Calu3 (cell line): Measurements from ENCODE around the gene LSM2. TPM values are rescaled to one million over a fixed set of nuclear protein-coding genes. Genes with fewer than 3 reads are reported as not detected.
"Not testable (repeated sequence)": the region's sequence is repeated elsewhere in the genome, so short reads cannot be mapped to it uniquely, and the experiment has no call there.

Source experiments
- BruUV-seq: library from RNA; stranded (reverse); fragments of 400-500 nt; replicated peaks from 2 replicates; lab custom pipeline; 2021; lab: Mats Ljungman, UMichigan
- CTCF ChIA-PET: fragments of 300-600 bp; sonication (Branson Sonifier 250); formaldehyde crosslinking; loops from one replicate; lab custom pipeline; 2022; ENCODE audit warnings: antibody characterized with exemption; lab: Charles Lee
- DNase-seq: peaks from one replicate; pipeline ENCODE4 v3.0.0; 2022
- H3K27ac Mint-ChIP-seq: one replicate; pipeline ENCODE4 v1.8.0; 2022; ENCODE audit warnings: mixed read lengths; ENCODE audit not compliant: unreplicated experiment
- H3K27me3 Mint-ChIP-seq: one replicate; pipeline ENCODE4 v1.8.0; 2022; ENCODE audit warnings: mixed read lengths; ENCODE audit not compliant: unreplicated experiment
- H3K36me3 Mint-ChIP-seq: one replicate; pipeline ENCODE4 v1.8.0; 2022; ENCODE audit warnings: mild to moderate bottlenecking, moderate library complexity, mixed read lengths; ENCODE audit not compliant: insufficient read depth, unreplicated experiment
- H3K4me1 Mint-ChIP-seq: one replicate; pipeline ENCODE4 v1.8.0; 2022; ENCODE audit warnings: mild to moderate bottlenecking, low read depth, mixed read lengths; ENCODE audit not compliant: unreplicated experiment
- H3K4me3 Mint-ChIP-seq: one replicate; pipeline ENCODE4 v1.8.0; 2022; ENCODE audit warnings: mild to moderate bottlenecking, low read depth, moderate library complexity, mixed read lengths; ENCODE audit not compliant: unreplicated experiment
- H3K9me3 Mint-ChIP-seq: one replicate; pipeline ENCODE4 v1.8.0; 2022; ENCODE audit warnings: low read depth, mixed read lengths; ENCODE audit not compliant: unreplicated experiment
- intact Hi-C: fragments of 100-400 bp; cut with micrococcal nuclease; formaldehyde crosslinking; loops from one replicate; pipeline ENCODE4 v1.10.0; 2022; ENCODE audit not compliant: unreplicated experiment
- total RNA-seq: library from RNA; stranded (reverse); gene quantifications from 2 replicates; pipeline ENCODE4 v1.2.3, GENCODE V29; 2022
- TF ChIP-seq, protein P1 (sequence below): fragments of 200-600 bp; IDR thresholded peaks from one replicate; pipeline ENCODE4 v1.8.0; 2022; ENCODE audit warnings: antibody characterized with exemption; ENCODE audit not compliant: unreplicated experiment

LSM2 gene
- total RNA-seq, 1 experiment from 2014 or later, result 144 TPM

- TF ChIP-seq, protein P1, sequence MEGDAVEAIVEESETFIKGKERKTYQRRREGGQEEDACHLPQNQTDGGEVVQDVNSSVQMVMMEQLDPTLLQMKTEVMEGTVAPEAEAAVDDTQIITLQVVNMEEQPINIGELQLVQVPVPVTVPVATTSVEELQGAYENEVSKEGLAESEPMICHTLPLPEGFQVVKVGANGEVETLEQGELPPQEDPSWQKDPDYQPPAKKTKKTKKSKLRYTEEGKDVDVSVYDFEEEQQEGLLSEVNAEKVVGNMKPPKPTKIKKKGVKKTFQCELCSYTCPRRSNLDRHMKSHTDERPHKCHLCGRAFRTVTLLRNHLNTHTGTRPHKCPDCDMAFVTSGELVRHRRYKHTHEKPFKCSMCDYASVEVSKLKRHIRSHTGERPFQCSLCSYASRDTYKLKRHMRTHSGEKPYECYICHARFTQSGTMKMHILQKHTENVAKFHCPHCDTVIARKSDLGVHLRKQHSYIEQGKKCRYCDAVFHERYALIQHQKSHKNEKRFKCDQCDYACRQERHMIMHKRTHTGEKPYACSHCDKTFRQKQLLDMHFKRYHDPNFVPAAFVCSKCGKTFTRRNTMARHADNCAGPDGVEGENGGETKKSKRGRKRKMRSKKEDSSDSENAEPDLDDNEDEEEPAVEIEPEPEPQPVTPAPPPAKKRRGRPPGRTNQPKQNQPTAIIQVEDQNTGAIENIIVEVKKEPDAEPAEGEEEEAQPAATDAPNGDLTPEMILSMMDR, result no peak
- no peaks in the 10 kb centered on the region for H3K9me3 Mint-ChIP-seq
- intact Hi-C loops, result no loop called here
- peaks cover 95% of the 10 kb centered on the region for H3K36me3 Mint-ChIP-seq
- H3K4me3 Mint-ChIP-seq, result no peak overlapping the region
- no peaks in the 10 kb centered on the region for H3K27me3 Mint-ChIP-seq
- no peak overlapping the region for H3K27ac Mint-ChIP-seq
- CTCF ChIA-PET, result interaction anchor here (0.6 to 1.6 kb wide), 3 partner anchors 10 to 527 kb away, joined by 3 to 17 read pairs (median 3); partner anchors contain the start of gene LSM2
- peaks cover 28% of the 10 kb centered on the region for H3K4me1 Mint-ChIP-seq
- no TSS peak for BruUV-seq
- DNase-seq, result no peak
These were observed 9.8 kb downstream of the LSM2 start for GRCh38 chr6:31796993-31797385.

DNA sequence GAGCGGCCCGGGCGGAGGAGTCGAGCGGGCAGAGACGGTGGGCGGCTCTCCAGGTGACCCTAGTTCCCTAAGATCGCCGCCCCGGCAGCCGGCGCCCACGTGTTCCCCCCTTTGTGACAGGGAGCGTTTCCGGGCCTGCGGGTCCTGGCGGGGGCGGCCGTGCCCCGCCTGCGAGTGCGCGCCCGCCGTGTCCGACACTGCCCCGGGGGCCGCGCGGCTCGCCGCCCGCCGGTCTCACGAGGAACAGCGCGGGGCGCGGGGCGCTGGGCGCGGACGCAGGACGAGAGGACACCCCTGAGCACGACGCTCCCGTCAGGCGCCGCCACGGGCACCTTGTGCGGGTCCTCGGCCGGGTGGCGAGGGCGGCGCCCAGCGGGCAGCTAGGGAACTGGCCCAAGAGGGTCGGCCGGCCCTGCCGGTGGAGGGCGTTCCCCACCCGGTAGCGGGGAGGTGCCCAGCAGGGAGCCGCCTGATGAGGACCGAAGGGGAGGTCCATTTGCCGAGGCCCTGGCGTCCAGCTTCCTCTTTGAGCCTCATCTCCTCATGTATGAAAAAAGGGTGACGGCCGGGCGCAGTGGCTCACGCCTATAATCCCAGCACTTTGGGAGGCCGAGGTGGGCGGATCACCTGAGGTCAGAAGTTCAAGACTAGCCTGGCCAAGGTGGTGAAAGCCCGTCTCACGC, 11.0 kb downstream of the LSM2 start, which contains the start of gene VARS1:
TSS of gene VARS1 (minus strand) at position 137 of the 683 bp plus-strand sequence. CDS start 535 bp downstream, outside the sequence.
- intact Hi-C loops, result loop anchor here (2.0 kb wide), 1 partner anchor 25 kb away; no protein-coding TSS in a partner anchor
- BruUV-seq, result no TSS peak
- peak within 1 kb of the TSS; percentile 84 for H3K4me3 Mint-ChIP-seq

DNA sequence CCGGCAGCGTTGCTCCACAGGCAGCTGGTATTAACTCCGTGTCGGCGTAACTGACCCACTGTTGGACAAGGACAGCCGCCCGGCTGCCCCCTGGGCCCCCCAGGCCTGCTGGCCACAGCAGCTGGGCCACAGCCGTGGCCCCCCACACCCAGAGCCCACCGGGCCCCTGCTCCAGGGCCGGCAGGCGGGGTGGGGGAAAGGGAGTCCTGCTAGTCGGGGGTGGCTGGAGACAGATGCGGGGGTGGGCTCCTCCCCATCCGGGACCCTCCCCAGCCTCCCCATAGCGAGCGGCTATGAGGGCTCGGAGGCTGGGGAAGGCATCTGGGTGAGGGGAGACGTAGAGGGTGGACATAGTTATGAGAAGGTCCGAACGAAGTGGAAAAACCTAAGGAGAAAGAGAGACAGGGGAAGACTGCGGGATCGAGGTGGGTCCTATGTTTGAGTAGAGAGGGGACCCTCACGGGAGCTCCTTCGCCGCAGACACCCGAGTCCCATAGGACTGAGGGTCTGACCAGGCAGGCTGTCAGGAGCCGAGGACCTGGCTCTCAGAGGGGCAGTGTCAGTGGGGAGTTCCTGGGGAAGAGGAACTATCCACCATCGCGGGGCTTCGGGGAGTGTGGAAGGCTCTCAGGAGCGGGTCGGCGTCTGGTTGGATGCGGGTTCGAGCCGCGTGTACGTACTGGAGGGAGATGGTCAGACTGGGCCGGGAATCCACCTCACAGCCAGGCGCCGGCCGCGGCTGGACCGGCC, 11.7 kb downstream of the LSM2 start:
- intact Hi-C loops, result loop anchor here (2.0 to 5.0 kb wide), 2 partner anchors 26 to 37 kb away; no protein-coding TSS in a partner anchor
- Mint-ChIP-seq H3K9me3 (no peaks in the 10 kb centered on the region), H3K27me3 (no peaks in the 10 kb centered on the region), H3K4me1 (peaks cover 45% of the 10 kb centered on the region), H3K27ac (peak overlapping the region; percentile 93), H3K4me3 (peak overlapping the region; percentile 84), H3K36me3 (peaks cover 94% of the 10 kb centered on the region)
- CTCF ChIA-PET, result interaction anchor here (0.5 to 2.7 kb wide), 12 partner anchors 12 to 333 kb away, joined by 3 to 19 read pairs (median 6); partner anchors contain the start of genes ATF6B, HSPA1A, HSPA1B and HSPA1L
- TF ChIP-seq, protein P1, result no peak
- no peak for DNase-seq
- TSS peak; percentile 36 for BruUV-seq

More for the DNA sequence above, 11.0 kb downstream of the LSM2 start, which contains the start of gene VARS1:
- Mint-ChIP-seq H3K36me3 (peaks cover 94% of the 10 kb centered on the region), H3K27me3 (no peaks in the 10 kb centered on the region), H3K9me3 (no peaks in the 10 kb centered on the region), H3K27ac (peak within 1 kb of the TSS; percentile 93), H3K4me1 (peaks cover 40% of the 10 kb centered on the region)
- TF ChIP-seq, protein P1, result peak; percentile 96
- DNase-seq, result peak; percentile 99
- CTCF ChIA-PET, result interaction anchor here (0.7 to 2.7 kb wide), 13 partner anchors 10 to 150 kb away, joined by 3 to 19 read pairs (median 4); partner anchors contain the start of genes HSPA1A, HSPA1B, HSPA1L and LSM2

DNA sequence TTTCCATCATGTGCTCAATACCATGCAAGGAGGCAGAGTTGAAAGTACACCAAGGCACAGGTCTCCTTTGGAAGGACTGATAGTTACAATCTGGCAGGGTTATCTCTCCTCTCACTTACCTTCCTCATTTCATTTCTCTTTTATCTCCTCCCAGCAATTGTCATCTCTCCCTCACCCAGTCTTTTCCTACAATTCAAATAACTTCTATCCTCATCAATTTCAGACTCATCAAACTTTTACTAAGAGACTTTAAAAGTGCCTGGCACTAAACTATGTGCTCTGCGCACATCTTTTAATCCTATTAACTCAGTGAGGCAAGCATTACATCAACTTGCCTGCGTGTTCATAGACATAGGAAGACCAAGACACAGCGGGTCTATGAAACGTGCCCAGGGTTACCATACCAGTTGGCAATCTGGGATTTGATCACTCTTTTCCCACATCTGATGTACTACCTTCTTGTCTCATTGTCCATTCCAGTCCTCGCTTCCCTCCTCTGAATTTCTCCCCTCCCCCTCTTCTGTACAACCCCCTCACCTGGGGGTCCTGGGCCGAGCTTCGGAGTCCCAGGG, 12.4 kb downstream of the LSM2 start:
- TF ChIP-seq, protein P1, result no peak
- Mint-ChIP-seq H3K36me3 (peaks cover 94% of the 10 kb centered on the region), H3K4me3 (peak overlapping the region; percentile 84), H3K9me3 (no peaks in the 10 kb centered on the region), H3K27me3 (no peaks in the 10 kb centered on the region), H3K4me1 (peaks cover 45% of the 10 kb centered on the region), H3K27ac (peak overlapping the region; percentile 93)
- DNase-seq, result no peak
- CTCF ChIA-PET, result interaction anchor here (0.5 to 2.7 kb wide), 7 partner anchors 19 to 334 kb away, joined by 3 to 19 read pairs (median 9); partner anchors contain the start of genes ATF6B, HSPA1A, HSPA1B and HSPA1L
- intact Hi-C loops, result loop anchor here (2.0 to 5.0 kb wide), 2 partner anchors 26 to 38 kb away; no protein-coding TSS in a partner anchor
- BruUV-seq, result no TSS peak

GRCh38 chr6:31793927-31794245, 12.9 kb downstream of the LSM2 start:
- Mint-ChIP-seq H3K36me3 (peaks cover 97% of the 10 kb centered on the region), H3K4me3 (peak overlapping the region; percentile 84), H3K4me1 (peaks cover 45% of the 10 kb centered on the region), H3K27ac (peak overlapping the region; percentile 93)
- H3K27me3 Mint-ChIP-seq, BruUV-seq, DNase-seq, H3K9me3 Mint-ChIP-seq: not testable (repeated sequence)
- CTCF ChIA-PET, result interaction anchor here (2.7 kb wide), 1 partner anchor 28 kb away, joined by 7 read pairs; no protein-coding TSS in a partner anchor
- intact Hi-C loops, result loop anchor here (2.0 to 5.0 kb wide), 2 partner anchors 27 to 38 kb away; no protein-coding TSS in a partner anchor
